Astrocyte (in vitro differentiated cells and primary cell): ENCODE measurements around the gene MIA2. TPM values are rescaled to one million over a fixed set of nuclear protein-coding genes. Genes with fewer than 3 reads are reported as not detected.
"Not testable (repeated sequence)": the region's sequence is repeated elsewhere in the genome, so short reads cannot be mapped to it uniquely, and the experiment has no call there.

Experiments
- DNase-seq: peaks from one replicate; pipeline ENCODE4 v3.0.0-alpha.2; 2010; ENCODE audit warnings: low read depth
- FAIRE-seq: peaks from 2 replicates; lab custom pipeline; 2011; peaks lifted over from hg19 to GRCh38; lab: Jason Lieb, UNC
- H2AFZ ChIP-seq: 2 replicates; pipeline ENCODE4 v1.6.0; 2012; ENCODE audit warnings: low read depth, low read length, inconsistent platforms
- H3K27ac ChIP-seq: 2 replicates; pipeline ENCODE4 v1.5.1; 2011; ENCODE audit warnings: low read depth, low read length, inconsistent platforms
- H3K27me3 ChIP-seq: 2 replicates; pipeline ENCODE4 v1.6.0; 2011; ENCODE audit warnings: low read length, inconsistent platforms; ENCODE audit not compliant: insufficient read depth
- H3K36me3 ChIP-seq: 2 replicates; pipeline ENCODE4 v1.5.1; 2011; ENCODE audit warnings: low read length, inconsistent platforms; ENCODE audit not compliant: insufficient read depth
- H3K4me1 ChIP-seq: 2 replicates; pipeline ENCODE4 v1.5.1; 2011; ENCODE audit warnings: low read length, inconsistent platforms; ENCODE audit not compliant: insufficient read depth
- H3K4me2 ChIP-seq: 2 replicates; pipeline ENCODE4 v1.6.0; 2012; ENCODE audit warnings: low read length, inconsistent platforms
- H3K4me3 ChIP-seq: 2 replicates; pipeline ENCODE4 v1.5.1; 2011; ENCODE audit warnings: low read depth, mild to moderate bottlenecking, low read length, inconsistent platforms; ENCODE audit not compliant: insufficient read depth
- H3K79me2 ChIP-seq: 2 replicates; pipeline ENCODE4 v1.6.0; 2012; ENCODE audit warnings: mild to moderate bottlenecking, low read length, inconsistent platforms; ENCODE audit not compliant: insufficient read depth
- H3K9ac ChIP-seq: 2 replicates; pipeline ENCODE4 v1.6.0; 2012; ENCODE audit warnings: mild to moderate bottlenecking, low read length, inconsistent platforms
- H3K9me3 ChIP-seq: 2 replicates; pipeline ENCODE4 v1.5.1; 2012; ENCODE audit warnings: low read depth, mild to moderate bottlenecking, low read length, inconsistent platforms; ENCODE audit not compliant: insufficient read depth
- H4K20me1 ChIP-seq: 2 replicates; pipeline ENCODE4 v1.6.0; 2012; ENCODE audit warnings: low read length, inconsistent platforms; ENCODE audit not compliant: insufficient read depth
- H3K27ac Mint-ChIP-seq: one replicate; pipeline ENCODE4 v1.8.0; 2021; ENCODE audit warnings: mild to moderate bottlenecking, mixed read lengths; ENCODE audit not compliant: unreplicated experiment
- H3K27me3 Mint-ChIP-seq: one replicate; pipeline ENCODE4 v1.8.0; 2021; ENCODE audit warnings: low read depth, mixed read lengths; ENCODE audit not compliant: unreplicated experiment
- H3K36me3 Mint-ChIP-seq: one replicate; pipeline ENCODE4 v1.8.0; 2021; ENCODE audit warnings: low read depth, mixed read lengths; ENCODE audit not compliant: unreplicated experiment
- H3K4me1 Mint-ChIP-seq: one replicate; pipeline ENCODE4 v1.8.0; 2021; ENCODE audit warnings: low read depth, mixed read lengths; ENCODE audit not compliant: unreplicated experiment
- H3K4me3 Mint-ChIP-seq: one replicate; pipeline ENCODE4 v1.8.0; 2021; ENCODE audit warnings: mild to moderate bottlenecking, moderate library complexity, mixed read lengths; ENCODE audit not compliant: unreplicated experiment
- H3K9me3 Mint-ChIP-seq: one replicate; pipeline ENCODE4 v1.8.0; 2021; ENCODE audit warnings: mild to moderate bottlenecking, mixed read lengths; ENCODE audit not compliant: unreplicated experiment
- EZH2 ChIP-seq: IDR thresholded peaks from 2 replicates; pipeline ENCODE4 v1.6.1; 2012; ENCODE audit warnings: mild to moderate bottlenecking, low read length, inconsistent platforms; ENCODE audit not compliant: insufficient read depth
- total RNA-seq: library from RNA; stranded (reverse); gene quantifications from 2 replicates; pipeline ENCODE4 v1.2.1, GENCODE V29; 2021
- TF ChIP-seq, protein P1 (sequence below): IDR thresholded peaks from 2 replicates; pipeline ENCODE4 v1.5.1; 2011; ENCODE audit warnings: low read depth, mild to moderate bottlenecking, inconsistent platforms, low read length, moderate library complexity; ENCODE audit not compliant: insufficient read depth

MIA2 gene
- total RNA-seq, 1 donor from 2014 or later: 18.2 TPM

- H3K4me2 ChIP-seq: no peak overlapping the region
- peaks cover 3% of the 10 kb centered on the region for H3K36me3 ChIP-seq
- FAIRE-seq: no peak
- H3K79me2 ChIP-seq: peaks cover 75% of the 10 kb centered on the region
- H3K4me3 Mint-ChIP-seq: no peak overlapping the region
- DNase-seq: no peak
- H3K27me3 ChIP-seq: no peaks in the 10 kb centered on the region
- no peak overlapping the region for H3K4me3 ChIP-seq
- no peak overlapping the region for H2AFZ ChIP-seq
- peaks cover 49% of the 10 kb centered on the region for H4K20me1 ChIP-seq
- no peak overlapping the region for H3K27ac ChIP-seq
- TF ChIP-seq, protein P1, sequence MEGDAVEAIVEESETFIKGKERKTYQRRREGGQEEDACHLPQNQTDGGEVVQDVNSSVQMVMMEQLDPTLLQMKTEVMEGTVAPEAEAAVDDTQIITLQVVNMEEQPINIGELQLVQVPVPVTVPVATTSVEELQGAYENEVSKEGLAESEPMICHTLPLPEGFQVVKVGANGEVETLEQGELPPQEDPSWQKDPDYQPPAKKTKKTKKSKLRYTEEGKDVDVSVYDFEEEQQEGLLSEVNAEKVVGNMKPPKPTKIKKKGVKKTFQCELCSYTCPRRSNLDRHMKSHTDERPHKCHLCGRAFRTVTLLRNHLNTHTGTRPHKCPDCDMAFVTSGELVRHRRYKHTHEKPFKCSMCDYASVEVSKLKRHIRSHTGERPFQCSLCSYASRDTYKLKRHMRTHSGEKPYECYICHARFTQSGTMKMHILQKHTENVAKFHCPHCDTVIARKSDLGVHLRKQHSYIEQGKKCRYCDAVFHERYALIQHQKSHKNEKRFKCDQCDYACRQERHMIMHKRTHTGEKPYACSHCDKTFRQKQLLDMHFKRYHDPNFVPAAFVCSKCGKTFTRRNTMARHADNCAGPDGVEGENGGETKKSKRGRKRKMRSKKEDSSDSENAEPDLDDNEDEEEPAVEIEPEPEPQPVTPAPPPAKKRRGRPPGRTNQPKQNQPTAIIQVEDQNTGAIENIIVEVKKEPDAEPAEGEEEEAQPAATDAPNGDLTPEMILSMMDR: no peak
- TF ChIP-seq EZH2: no peak
- H3K4me1 ChIP-seq: no peaks in the 10 kb centered on the region
- peaks cover 4% of the 10 kb centered on the region for H3K9me3 Mint-ChIP-seq
- H3K27me3 Mint-ChIP-seq: no peaks in the 10 kb centered on the region
- H3K27ac Mint-ChIP-seq: no peak overlapping the region
- no peaks in the 10 kb centered on the region for H3K9me3 ChIP-seq
- H3K36me3 Mint-ChIP-seq: peaks cover 13% of the 10 kb centered on the region
- no peaks in the 10 kb centered on the region for H3K4me1 Mint-ChIP-seq
- no peak overlapping the region for H3K9ac ChIP-seq
Observed at GRCh38 chr14:39276005-39276404, 42.3 kb downstream of the MIA2 start.

DNA sequence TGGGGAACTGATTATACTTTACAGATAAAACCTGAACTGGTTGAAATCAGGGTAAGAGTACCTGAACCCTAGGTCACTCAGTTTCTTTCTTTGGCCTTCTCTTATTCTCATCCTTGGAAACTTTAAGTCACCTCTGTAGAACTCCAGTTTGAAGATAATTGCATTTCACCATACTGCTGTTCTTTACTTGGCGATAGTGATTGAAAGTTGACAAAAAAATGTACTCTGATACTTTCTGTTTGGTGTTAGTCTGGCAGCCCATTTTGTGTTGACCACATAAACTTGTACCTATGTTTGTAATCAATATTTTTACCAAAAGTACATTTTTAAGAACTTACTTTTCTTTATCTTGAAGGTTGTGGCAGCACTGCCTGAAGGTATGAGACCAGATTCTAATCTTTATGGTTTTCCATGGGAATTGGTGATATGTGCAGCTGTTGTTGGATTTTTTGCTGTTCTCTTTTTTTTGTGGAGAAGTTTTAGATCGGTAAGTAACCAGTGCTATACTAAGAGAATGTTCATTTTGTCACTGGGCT lies 42.9 kb downstream of the MIA2 start:
- FAIRE-seq (no peak), DNase-seq (no peak)
- Mint-ChIP-seq H3K9me3 (peaks cover 4% of the 10 kb centered on the region), H3K4me3 (no peak overlapping the region), H3K27me3 (no peaks in the 10 kb centered on the region), H3K36me3 (peaks cover 13% of the 10 kb centered on the region), H3K4me1 (no peaks in the 10 kb centered on the region), H3K27ac (no peak overlapping the region)
- Histone ChIP-seq H3K36me3 (peaks cover 3% of the 10 kb centered on the region), H3K4me3 (no peak overlapping the region), H3K79me2 (peaks cover 69% of the 10 kb centered on the region), H3K9me3 (no peaks in the 10 kb centered on the region), H3K9ac (no peak overlapping the region), H3K27me3 (no peaks in the 10 kb centered on the region), H3K4me2 (no peak overlapping the region), H4K20me1 (peaks cover 49% of the 10 kb centered on the region), H2AFZ (no peak overlapping the region), H3K27ac (no peak overlapping the region), H3K4me1 (no peaks in the 10 kb centered on the region)
- TF ChIP-seq, protein P1: no peak
- no peak for TF ChIP-seq EZH2

DNA sequence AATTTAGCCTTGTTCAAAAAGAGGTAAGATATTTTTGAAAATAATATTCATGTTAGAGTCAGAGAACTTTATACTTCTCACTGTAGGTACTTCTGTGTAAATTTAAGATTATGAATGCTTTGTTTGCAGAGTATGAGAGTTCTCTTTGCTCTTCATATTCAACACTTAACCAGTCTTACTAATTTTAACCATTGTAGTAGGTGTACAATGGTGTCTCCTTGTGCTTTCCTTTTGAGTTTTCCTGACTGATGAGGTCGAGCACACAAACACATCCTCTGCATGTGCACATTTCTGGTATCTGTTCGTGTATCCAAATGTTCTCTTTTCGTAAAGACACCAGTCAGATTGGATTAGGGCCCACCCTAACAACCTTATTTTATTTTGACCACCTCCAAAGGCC lies 45.8 kb downstream of the MIA2 start:
- H3K27me3 Mint-ChIP-seq: no peaks in the 10 kb centered on the region
- H3K9ac ChIP-seq: no peak overlapping the region
- no peak overlapping the region for H3K27ac Mint-ChIP-seq
- H3K36me3 Mint-ChIP-seq: peaks cover 20% of the 10 kb centered on the region
- no peak overlapping the region for H3K4me3 Mint-ChIP-seq
- H3K4me2 ChIP-seq: no peak overlapping the region
- DNase-seq (no peak), FAIRE-seq (no peak)
- H3K36me3 ChIP-seq: peaks cover 11% of the 10 kb centered on the region
- H3K4me1 ChIP-seq: no peaks in the 10 kb centered on the region
- no peaks in the 10 kb centered on the region for H3K4me1 Mint-ChIP-seq
- H3K79me2 ChIP-seq: peaks cover 55% of the 10 kb centered on the region
- H3K4me3 ChIP-seq: no peak overlapping the region
- H3K27ac ChIP-seq: no peak overlapping the region
- TF ChIP-seq EZH2: no peak
- TF ChIP-seq, protein P1: no peak
- H3K9me3 Mint-ChIP-seq: peaks cover 2% of the 10 kb centered on the region
- H3K9me3 ChIP-seq: no peaks in the 10 kb centered on the region
- H3K27me3 ChIP-seq: no peaks in the 10 kb centered on the region
- H4K20me1 ChIP-seq: peaks cover 29% of the 10 kb centered on the region
- H2AFZ ChIP-seq: no peak overlapping the region

DNA sequence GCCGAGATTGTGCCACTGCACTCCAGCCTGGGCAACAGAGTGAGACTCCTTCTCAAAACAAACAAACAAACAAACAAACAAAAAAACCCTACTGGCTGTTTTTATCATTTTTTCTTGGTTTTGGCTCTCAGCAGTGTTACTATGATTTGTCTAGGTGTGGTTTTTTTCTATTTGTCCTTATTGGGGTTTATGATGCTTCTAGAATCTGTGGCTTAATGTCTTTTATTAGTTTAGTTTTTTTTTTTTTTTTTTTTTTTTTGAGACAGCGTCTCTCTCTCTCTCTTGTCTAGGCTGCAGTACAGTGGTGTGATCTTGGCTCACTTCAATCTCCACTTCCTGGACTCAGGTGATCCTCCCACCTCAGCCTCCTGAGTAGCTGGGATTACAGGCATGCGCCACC lies 47.0 kb downstream of the MIA2 start:
- H3K4me1 ChIP-seq, DNase-seq, H3K27me3 Mint-ChIP-seq, H3K9me3 ChIP-seq, H3K9ac ChIP-seq, H3K4me2 ChIP-seq, H3K9me3 Mint-ChIP-seq, H3K27ac Mint-ChIP-seq, H3K4me3 ChIP-seq, H3K27ac ChIP-seq, H2AFZ ChIP-seq, H3K27me3 ChIP-seq, FAIRE-seq, H3K4me3 Mint-ChIP-seq, H3K4me1 Mint-ChIP-seq: not testable (repeated sequence)
- Histone ChIP-seq H4K20me1 (peaks cover 22% of the 10 kb centered on the region), H3K79me2 (peaks cover 44% of the 10 kb centered on the region), H3K36me3 (peaks cover 11% of the 10 kb centered on the region)
- H3K36me3 Mint-ChIP-seq: peaks cover 20% of the 10 kb centered on the region
